Effector memory CD4-positive, alpha-beta T cell (primary cell): ENCODE results near the gene CAPN5.

ENCODE experiments used
- DNase-seq, 3 donors: peaks; one replicate each; pipeline ENCODE4 v3.0.0-alpha.2; 2020
- H3K27ac ChIP-seq: 2 replicates; pipeline ENCODE4 v1.7.0; 2013; ENCODE audit warnings: mild to moderate bottlenecking, low read length, moderate library complexity; ENCODE audit not compliant: insufficient read depth, poor library complexity, severe bottlenecking
- H3K27me3 ChIP-seq: replicated peaks from 2 replicates; pipeline ENCODE4 v1.7.0; 2013; ENCODE audit warnings: mild to moderate bottlenecking, low read length; ENCODE audit not compliant: insufficient read depth, control insufficient read depth, poor library complexity, severe bottlenecking
- H3K36me3 ChIP-seq: 2 replicates; pipeline ENCODE4 v1.7.0; 2013; ENCODE audit warnings: mild to moderate bottlenecking, low read length, moderate library complexity; ENCODE audit not compliant: control insufficient read depth, insufficient read depth
- H3K4me1 ChIP-seq: 2 replicates; pipeline ENCODE4 v1.7.0; 2013; ENCODE audit warnings: low read length, mild to moderate bottlenecking; ENCODE audit not compliant: control insufficient read depth, insufficient read depth, poor library complexity, severe bottlenecking
- H3K4me3 ChIP-seq: 2 replicates; pipeline ENCODE4 v1.7.0; 2013; ENCODE audit warnings: low read length, low read depth, mild to moderate bottlenecking; ENCODE audit not compliant: insufficient read depth, poor library complexity, severe bottlenecking
- H3K9me3 ChIP-seq: 2 replicates; pipeline ENCODE4 v1.7.0; 2013; ENCODE audit warnings: mild to moderate bottlenecking, low read length, moderate library complexity; ENCODE audit not compliant: control insufficient read depth

Gene CAPN5

GRCh38 chr11:77114089-77114463 lies 47.3 kb downstream of the CAPN5 start:
- no peaks in the 10 kb centered on the region for H3K27me3 ChIP-seq

GRCh38 chr11:77115181-77115611 lies 48.4 kb downstream of the CAPN5 start:
- Histone ChIP-seq H3K36me3 (no peaks in the 10 kb centered on the region), H3K4me3 (no peak overlapping the region), H3K27ac (no peak overlapping the region), H3K27me3 (no peaks in the 10 kb centered on the region), H3K9me3 (no peaks in the 10 kb centered on the region), H3K4me1 (no peaks in the 10 kb centered on the region)
- no peak for DNase-seq

More at GRCh38 chr11:77114089-77114463, 47.3 kb downstream of the CAPN5 start:
- H3K4me3 ChIP-seq = no peak overlapping the region
- H3K36me3 ChIP-seq = no peaks in the 10 kb centered on the region
- no peaks in the 10 kb centered on the region for H3K9me3 ChIP-seq
- DNase-seq = no peak
- H3K4me1 ChIP-seq = no peaks in the 10 kb centered on the region
- H3K27ac ChIP-seq = no peak overlapping the region

GRCh38 chr11:77115956-77116355 lies 49.2 kb downstream of the CAPN5 start:
- Histone ChIP-seq H3K36me3 (no peaks in the 10 kb centered on the region), H3K27me3 (no peaks in the 10 kb centered on the region), H3K4me1 (no peaks in the 10 kb centered on the region), H3K4me3 (no peak overlapping the region), H3K27ac (no peak overlapping the region), H3K9me3 (no peaks in the 10 kb centered on the region)
- no peak for DNase-seq

- no peak overlapping the region for H3K27ac ChIP-seq
- no peaks in the 10 kb centered on the region for H3K4me1 ChIP-seq
- H3K9me3 ChIP-seq = no peaks in the 10 kb centered on the region
- H3K36me3 ChIP-seq = no peaks in the 10 kb centered on the region
- H3K4me3 ChIP-seq = no peak overlapping the region
- no peak for DNase-seq
- H3K27me3 ChIP-seq = no peaks in the 10 kb centered on the region
Observed at GRCh38 chr11:77117492-77117891, 50.7 kb downstream of the CAPN5 start.

GRCh38 chr11:77118086-77118485 lies 51.3 kb downstream of the CAPN5 start:
- no peak for DNase-seq
- H3K9me3 ChIP-seq = no peaks in the 10 kb centered on the region
- H3K4me1 ChIP-seq = no peaks in the 10 kb centered on the region
- no peaks in the 10 kb centered on the region for H3K36me3 ChIP-seq
- H3K27ac ChIP-seq = no peak overlapping the region
- no peaks in the 10 kb centered on the region for H3K27me3 ChIP-seq
- no peak overlapping the region for H3K4me3 ChIP-seq

- no peak for DNase-seq
- no peaks in the 10 kb centered on the region for H3K27me3 ChIP-seq
- no peaks in the 10 kb centered on the region for H3K4me1 ChIP-seq
- no peaks in the 10 kb centered on the region for H3K36me3 ChIP-seq
- no peaks in the 10 kb centered on the region for H3K9me3 ChIP-seq
- no peak overlapping the region for H3K4me3 ChIP-seq
- H3K27ac ChIP-seq = no peak overlapping the region
Observed at GRCh38 chr11:77118971-77119370, 52.2 kb downstream of the CAPN5 start.

- no peak overlapping the region for H3K27ac ChIP-seq
- H3K4me3 ChIP-seq = no peak overlapping the region
- no peaks in the 10 kb centered on the region for H3K36me3 ChIP-seq
- no peaks in the 10 kb centered on the region for H3K9me3 ChIP-seq
- H3K4me1 ChIP-seq = no peaks in the 10 kb centered on the region
- H3K27me3 ChIP-seq = no peaks in the 10 kb centered on the region
- DNase-seq = no peak
Observed at GRCh38 chr11:77119531-77119936, 52.8 kb downstream of the CAPN5 start.

GRCh38 chr11:77120571-77120970 lies 53.8 kb downstream of the CAPN5 start:
- Histone ChIP-seq H3K27ac (no peak overlapping the region), H3K4me3 (no peak overlapping the region), H3K9me3 (no peaks in the 10 kb centered on the region), H3K4me1 (no peaks in the 10 kb centered on the region), H3K27me3 (no peaks in the 10 kb centered on the region), H3K36me3 (no peaks in the 10 kb centered on the region)
- no peak for DNase-seq

GRCh38 chr11:77121096-77121640 lies 54.4 kb downstream of the CAPN5 start:
- Histone ChIP-seq H3K9me3 (no peaks in the 10 kb centered on the region), H3K4me1 (no peaks in the 10 kb centered on the region), H3K36me3 (no peaks in the 10 kb centered on the region), H3K4me3 (no peak overlapping the region), H3K27ac (no peak overlapping the region), H3K27me3 (no peaks in the 10 kb centered on the region)
- no peak for DNase-seq

- Histone ChIP-seq H3K4me3 (no peak overlapping the region), H3K36me3 (no peaks in the 10 kb centered on the region), H3K4me1 (peaks cover 2% of the 10 kb centered on the region), H3K27me3 (no peaks in the 10 kb centered on the region), H3K9me3 (no peaks in the 10 kb centered on the region), H3K27ac (no peak overlapping the region)
- DNase-seq = no peak
Observed at GRCh38 chr11:77121876-77122575, 55.3 kb downstream of the CAPN5 start.
